ENCODE results near the gene ST6GALNAC2. TPM values are rescaled to one million over a fixed set of nuclear protein-coding genes. Genes with fewer than 3 reads are reported as not detected.

The ST6GALNAC2 gene
- total and polyA plus RNA-seq, 10 of the 15 experiments (the other 5 are each of a cell fraction or from before 2014, with no cell fraction given): 0.08 to 0.41 (median 0.23) TPM; not detected in 6

- TF ChIP-seq ZNF687 (IDR thresholded peaks at IDR 0.05) (no peak), EED (IDR thresholded peaks at IDR 0.05; ENCODE audit: low read depth) (no peak), CBFB (IDR thresholded peaks at IDR 0.05; ENCODE audit: low read depth) (no peak), BMI1 (IDR thresholded peaks at IDR 0.05; ENCODE audit: borderline replicate concordance) (no peak), FOS (IDR thresholded peaks at IDR 0.05; ENCODE audit: borderline replicate concordance, extremely low read depth, insufficient read length) (no peak), NFIC (IDR thresholded peaks at IDR 0.05; ENCODE audit: low read depth, low read length) (no peak), ATF7 (IDR thresholded peaks at IDR 0.05; ENCODE audit: low read depth) (no peak), ZNF217 (IDR thresholded peaks at IDR 0.05) (no peak), BCL11A (IDR thresholded peaks at IDR 0.05; ENCODE audit: low read depth, low read length) (no peak), ATF3 (IDR thresholded peaks at IDR 0.05; ENCODE audit: borderline replicate concordance, extremely low read depth, low read depth, low read length) (no peak), NBN (IDR thresholded peaks at IDR 0.05) (no peak), EP300 (IDR thresholded peaks at IDR 0.05; ENCODE audit: borderline replicate concordance in 1 of 2, control insufficient read depth in 1 of 2, low read depth in 2 of 2, low read length in 2 of 2) (no peak), KAT2A (conservative IDR thresholded peaks at IDR 0.05; ENCODE audit: control insufficient read depth, low read depth, low read length) (no peak), PKNOX1 (IDR thresholded peaks at IDR 0.05) (no peak), NR2C2 (IDR thresholded peaks at IDR 0.05; ENCODE audit: borderline replicate concordance, control insufficient read depth, insufficient read length, low read depth) (no peak)
- TF ChIP-seq, protein P1, sequence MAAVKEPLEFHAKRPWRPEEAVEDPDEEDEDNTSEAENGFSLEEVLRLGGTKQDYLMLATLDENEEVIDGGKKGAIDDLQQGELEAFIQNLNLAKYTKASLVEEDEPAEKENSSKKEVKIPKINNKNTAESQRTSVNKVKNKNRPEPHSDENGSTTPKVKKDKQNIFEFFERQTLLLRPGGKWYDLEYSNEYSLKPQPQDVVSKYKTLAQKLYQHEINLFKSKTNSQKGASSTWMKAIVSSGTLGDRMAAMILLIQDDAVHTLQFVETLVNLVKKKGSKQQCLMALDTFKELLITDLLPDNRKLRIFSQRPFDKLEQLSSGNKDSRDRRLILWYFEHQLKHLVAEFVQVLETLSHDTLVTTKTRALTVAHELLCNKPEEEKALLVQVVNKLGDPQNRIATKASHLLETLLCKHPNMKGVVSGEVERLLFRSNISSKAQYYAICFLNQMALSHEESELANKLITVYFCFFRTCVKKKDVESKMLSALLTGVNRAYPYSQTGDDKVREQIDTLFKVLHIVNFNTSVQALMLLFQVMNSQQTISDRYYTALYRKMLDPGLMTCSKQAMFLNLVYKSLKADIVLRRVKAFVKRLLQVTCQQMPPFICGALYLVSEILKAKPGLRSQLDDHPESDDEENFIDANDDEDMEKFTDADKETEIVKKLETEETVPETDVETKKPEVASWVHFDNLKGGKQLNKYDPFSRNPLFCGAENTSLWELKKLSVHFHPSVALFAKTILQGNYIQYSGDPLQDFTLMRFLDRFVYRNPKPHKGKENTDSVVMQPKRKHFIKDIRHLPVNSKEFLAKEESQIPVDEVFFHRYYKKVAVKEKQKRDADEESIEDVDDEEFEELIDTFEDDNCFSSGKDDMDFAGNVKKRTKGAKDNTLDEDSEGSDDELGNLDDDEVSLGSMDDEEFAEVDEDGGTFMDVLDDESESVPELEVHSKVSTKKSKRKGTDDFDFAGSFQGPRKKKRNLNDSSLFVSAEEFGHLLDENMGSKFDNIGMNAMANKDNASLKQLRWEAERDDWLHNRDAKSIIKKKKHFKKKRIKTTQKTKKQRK (IDR thresholded peaks at IDR 0.05; ENCODE audit: low read depth, low read length): no peak
- TF ChIP-seq, protein P2, sequence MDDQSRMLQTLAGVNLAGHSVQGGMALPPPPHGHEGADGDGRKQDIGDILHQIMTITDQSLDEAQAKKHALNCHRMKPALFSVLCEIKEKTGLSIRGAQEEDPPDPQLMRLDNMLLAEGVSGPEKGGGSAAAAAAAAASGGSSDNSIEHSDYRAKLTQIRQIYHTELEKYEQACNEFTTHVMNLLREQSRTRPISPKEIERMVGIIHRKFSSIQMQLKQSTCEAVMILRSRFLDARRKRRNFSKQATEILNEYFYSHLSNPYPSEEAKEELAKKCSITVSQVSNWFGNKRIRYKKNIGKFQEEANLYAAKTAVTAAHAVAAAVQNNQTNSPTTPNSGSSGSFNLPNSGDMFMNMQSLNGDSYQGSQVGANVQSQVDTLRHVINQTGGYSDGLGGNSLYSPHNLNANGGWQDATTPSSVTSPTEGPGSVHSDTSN (IDR thresholded peaks at IDR 0.05; ENCODE audit: insufficient replicate concordance, low read depth, low read length): no peak
These were observed 46.6 kb downstream of the ST6GALNAC2 start (continued) for GRCh38 chr17:76538941-76539570.

Measured in GM12878 (cell line).